Osteocyte (in vitro differentiated cells): ENCODE results near the gene TAF8. TPM values are rescaled to one million over a fixed set of nuclear protein-coding genes. Genes with fewer than 3 reads are reported as not detected.

ENCODE experiments used
- DNase-seq: peaks from one replicate; pipeline ENCODE4 v3.0.0; 2021; ENCODE audit warnings: mixed read lengths; ENCODE audit not compliant: unreplicated experiment; ENCODE audit errors: extremely low spot score
- H3K27ac Mint-ChIP-seq: one replicate; pipeline ENCODE4 v1.8.0; 2021; ENCODE audit warnings: mild to moderate bottlenecking, mixed read lengths; ENCODE audit not compliant: unreplicated experiment
- H3K27me3 Mint-ChIP-seq: one replicate; pipeline ENCODE4 v1.8.0; 2021; ENCODE audit warnings: mixed read lengths; ENCODE audit not compliant: unreplicated experiment
- H3K36me3 Mint-ChIP-seq: one replicate; pipeline ENCODE4 v1.8.0; 2021; ENCODE audit warnings: mixed read lengths; ENCODE audit not compliant: unreplicated experiment
- H3K4me1 Mint-ChIP-seq: one replicate; pipeline ENCODE4 v1.8.0; 2021; ENCODE audit warnings: mixed read lengths; ENCODE audit not compliant: unreplicated experiment
- H3K4me3 Mint-ChIP-seq: one replicate; pipeline ENCODE4 v1.8.0; 2021; ENCODE audit warnings: mild to moderate bottlenecking, moderate library complexity, mixed read lengths; ENCODE audit not compliant: unreplicated experiment
- H3K9me3 Mint-ChIP-seq: one replicate; pipeline ENCODE4 v1.8.0; 2021; ENCODE audit warnings: mixed read lengths; ENCODE audit not compliant: unreplicated experiment
- CTCF ChIP-seq: fragments of 200-600 bp; sonication (generic); IDR thresholded peaks from 2 replicates; pipeline ENCODE4 v1.5.0; 2021; ENCODE audit warnings: antibody characterized with exemption, mild to moderate bottlenecking, moderate library complexity
- total RNA-seq: library from RNA; stranded (reverse); gene quantifications from 2 replicates; pipeline ENCODE4 v1.2.1, GENCODE V29; 2021

The TAF8 gene
- total RNA-seq, 1 donor from 2014 or later, result 27.6 TPM

- TF ChIP-seq CTCF, result no peak
Observed at GRCh38 chr6:42049116-42049809, 1.1 kb upstream of the TAF8 start.

GRCh38 chr6:42049948-42050296 is 402 bp upstream of the TAF8 start:
- no peaks in the 10 kb centered on the region for H3K9me3 Mint-ChIP-seq
- TF ChIP-seq CTCF, result no peak
- H3K27ac Mint-ChIP-seq, result peak overlapping the region; percentile 100
- H3K27me3 Mint-ChIP-seq, result no peaks in the 10 kb centered on the region
- peaks cover 63% of the 10 kb centered on the region for H3K4me1 Mint-ChIP-seq
- peaks cover 8% of the 10 kb centered on the region for H3K36me3 Mint-ChIP-seq
- DNase-seq, result no peak
- peak overlapping the region; percentile 96 for H3K4me3 Mint-ChIP-seq

More at GRCh38 chr6:42049116-42049809, 1.1 kb upstream of the TAF8 start:
- Mint-ChIP-seq H3K4me1 (peaks cover 67% of the 10 kb centered on the region), H3K27ac (peak overlapping the region; percentile 89), H3K36me3 (peaks cover 5% of the 10 kb centered on the region), H3K9me3 (no peaks in the 10 kb centered on the region), H3K27me3 (no peaks in the 10 kb centered on the region), H3K4me3 (peak overlapping the region; percentile 87)
- DNase-seq, result no peak

- Mint-ChIP-seq H3K4me1 (peaks cover 51% of the 10 kb centered on the region), H3K4me3 (peak overlapping the region; percentile 96), H3K36me3 (peaks cover 19% of the 10 kb centered on the region), H3K27me3 (no peaks in the 10 kb centered on the region), H3K27ac (no peak overlapping the region), H3K9me3 (no peaks in the 10 kb centered on the region)
- DNase-seq, result no peak
- TF ChIP-seq CTCF, result no peak
Observed at GRCh38 chr6:42051268-42051653, 937 bp downstream of the TAF8 start.

GRCh38 chr6:42053601-42054000 is 3.3 kb downstream of the TAF8 start:
- peaks cover 35% of the 10 kb centered on the region for H3K4me1 Mint-ChIP-seq
- H3K36me3 Mint-ChIP-seq, result peaks cover 34% of the 10 kb centered on the region
- no peak for DNase-seq
- no peaks in the 10 kb centered on the region for H3K27me3 Mint-ChIP-seq
- H3K4me3 Mint-ChIP-seq, result no peak overlapping the region
- no peak for TF ChIP-seq CTCF
- H3K9me3 Mint-ChIP-seq, result no peaks in the 10 kb centered on the region
- H3K27ac Mint-ChIP-seq, result no peak overlapping the region

- no peak for TF ChIP-seq CTCF
- H3K27me3 Mint-ChIP-seq, result no peaks in the 10 kb centered on the region
- no peaks in the 10 kb centered on the region for H3K9me3 Mint-ChIP-seq
- H3K27ac Mint-ChIP-seq, result no peak overlapping the region
- H3K36me3 Mint-ChIP-seq, result peaks cover 50% of the 10 kb centered on the region
- H3K4me1 Mint-ChIP-seq, result no peaks in the 10 kb centered on the region
- H3K4me3 Mint-ChIP-seq, result no peak overlapping the region
- no peak for DNase-seq
Observed at GRCh38 chr6:42059743-42060142, 9.4 kb downstream of the TAF8 start.
